Ramos (cell line): ENCODE results near the gene WDR7.

Experiments
- in situ Hi-C: fragments of 300-500 bp; cut with MboI; formaldehyde crosslinking; loops from one replicate; pipeline ENCODE4 v1.14.3; 2022; ENCODE audit warnings: low sequenced_read_pairs; ENCODE audit not compliant: unreplicated experiment

WDR7 gene

DNA sequence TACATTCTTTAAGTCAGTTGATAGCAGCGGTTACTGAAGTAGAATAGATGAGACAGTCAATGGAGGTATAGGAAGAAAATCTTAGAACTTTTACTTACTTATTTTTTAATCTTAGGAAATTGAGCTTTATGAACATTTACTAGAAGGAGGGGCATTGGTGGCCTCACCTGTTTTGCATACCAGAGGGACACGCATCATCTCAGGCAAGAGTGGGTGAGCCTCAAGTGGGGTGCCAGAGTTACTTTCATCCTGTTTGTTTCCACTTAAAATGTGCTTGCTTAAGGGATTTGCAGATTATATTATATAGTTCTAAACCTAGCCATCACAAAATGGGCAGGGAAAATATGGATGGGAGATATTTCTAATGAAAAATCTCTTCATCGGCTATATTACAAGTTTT lies 61.6 kb downstream of the WDR7 start:
- in situ Hi-C loops, result no loop called here

DNA sequence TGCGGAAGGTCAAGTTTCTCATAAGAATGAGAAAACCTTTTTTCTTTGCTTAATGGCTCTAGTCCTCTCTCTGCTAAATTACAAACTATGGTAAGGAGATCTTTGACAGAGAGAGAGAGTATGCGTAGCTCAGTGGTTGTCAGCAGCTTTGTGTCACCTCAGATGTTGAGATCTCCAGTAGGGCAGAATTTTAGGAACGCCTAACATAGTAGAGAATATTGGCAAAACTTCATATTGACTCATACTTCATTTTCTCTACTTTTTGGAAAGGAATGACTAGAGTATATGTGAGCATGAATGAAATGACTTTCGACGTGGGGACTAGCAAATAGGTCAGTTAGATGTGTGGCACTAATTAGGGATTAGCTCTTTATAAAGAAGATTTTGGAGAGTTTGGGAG lies 64.0 kb downstream of the WDR7 start:
- in situ Hi-C loops, result no loop called here

DNA sequence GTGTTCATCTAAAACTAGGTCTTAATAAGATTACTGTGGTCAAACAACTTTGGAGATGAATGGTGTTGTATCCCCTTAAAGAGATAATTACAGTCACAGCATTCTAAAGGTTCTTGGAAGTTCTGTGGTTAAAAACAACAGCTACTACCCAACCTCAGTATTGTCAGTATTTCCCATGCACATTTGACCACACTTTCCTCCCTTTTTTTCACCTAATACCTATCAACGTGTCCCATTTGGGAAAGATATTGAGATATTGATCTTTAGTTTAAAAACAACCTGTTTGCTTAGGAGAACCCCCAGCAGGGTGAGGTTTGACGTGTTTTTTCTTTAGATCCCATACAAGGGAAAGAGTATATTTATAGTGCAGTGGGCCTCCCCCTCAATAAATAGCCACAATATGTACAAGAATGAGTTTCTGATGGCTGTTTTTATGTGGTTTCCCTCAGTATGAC lies 65.6 kb downstream of the WDR7 start:
- in situ Hi-C loops, result no loop called here

DNA sequence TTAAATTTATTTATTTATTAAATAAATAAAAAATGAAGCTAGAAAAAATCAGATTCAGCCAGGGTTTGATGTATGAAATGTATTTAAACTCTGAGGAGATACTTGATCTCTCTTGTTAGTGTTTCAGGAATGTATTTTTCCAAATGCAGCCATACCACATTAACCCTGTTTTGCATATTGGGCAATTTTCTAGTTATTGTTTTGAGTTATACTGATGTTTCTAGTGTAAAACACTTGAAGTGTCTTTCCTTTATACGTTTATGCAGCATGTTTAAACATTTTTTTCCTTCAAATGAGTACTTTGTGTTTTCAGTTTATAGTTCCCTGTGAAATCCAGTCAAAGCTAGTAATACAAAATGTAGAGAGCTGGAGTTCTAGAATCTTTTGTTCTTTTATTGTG lies 69.9 kb downstream of the WDR7 start:
- in situ Hi-C loops, result loop anchor here (10.0 kb wide), 1 partner anchor 56 kb away; no protein-coding TSS in a partner anchor

DNA sequence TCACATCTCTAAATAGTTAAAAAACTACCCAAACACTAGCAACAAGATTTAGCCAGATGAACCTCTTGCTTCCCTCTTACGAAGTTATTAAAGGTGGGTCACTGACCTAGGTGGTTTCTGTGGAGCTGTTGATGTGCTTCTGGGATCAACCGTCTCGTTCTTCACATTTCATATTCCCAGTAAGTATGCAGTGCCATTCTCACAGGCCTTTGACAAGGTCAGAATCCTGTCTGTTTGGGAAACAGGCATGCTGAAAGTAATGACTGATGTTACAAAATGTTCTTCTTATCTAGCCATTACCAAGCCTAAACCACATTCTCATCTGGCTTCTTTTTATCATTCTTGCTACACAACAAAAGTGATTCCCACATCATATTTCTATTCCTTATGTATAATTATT lies 70.3 kb downstream of the WDR7 start:
- in situ Hi-C loops, result loop anchor here (10.0 kb wide), 1 partner anchor 57 kb away; no protein-coding TSS in a partner anchor

DNA sequence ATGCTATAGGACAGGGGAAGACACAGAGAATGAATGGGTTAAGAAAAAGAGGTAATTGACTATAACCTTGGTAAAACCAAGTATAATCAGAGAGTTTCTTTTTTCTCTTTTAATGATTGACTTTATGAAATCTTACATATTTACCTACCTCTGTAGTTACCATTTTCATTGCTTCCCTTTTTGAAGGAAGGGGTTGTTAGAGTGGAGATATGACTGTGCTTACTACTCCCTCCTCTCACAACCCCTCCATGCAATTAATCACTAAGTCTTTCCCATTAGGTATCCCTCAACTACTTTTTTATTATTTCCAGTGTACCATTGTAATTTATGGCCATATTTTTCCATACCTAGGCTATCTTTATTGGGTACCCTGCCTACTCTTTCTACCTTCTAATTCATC lies 71.4 kb downstream of the WDR7 start:
- in situ Hi-C loops, result loop anchor here (10.0 kb wide), 1 partner anchor 58 kb away; no protein-coding TSS in a partner anchor

DNA sequence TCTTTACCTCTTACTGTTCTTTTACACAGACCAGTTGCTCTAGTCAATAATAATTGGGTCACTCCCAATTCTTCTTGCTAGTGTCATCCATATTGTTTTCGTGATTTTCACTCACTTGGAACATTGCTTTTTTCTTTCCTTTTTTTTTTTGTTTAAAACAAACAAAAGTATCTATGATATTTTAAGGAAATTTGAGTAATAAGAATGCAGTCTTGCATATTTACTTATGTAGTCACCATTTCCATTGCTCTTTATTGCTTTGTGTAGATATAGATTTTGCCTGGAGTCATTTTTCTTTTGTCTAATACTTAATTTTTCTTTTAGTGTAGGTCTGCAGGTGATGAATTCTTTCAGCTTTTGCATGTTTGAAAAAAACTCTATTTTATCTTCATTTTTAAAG lies 71.9 kb downstream of the WDR7 start:
- in situ Hi-C loops, result loop anchor here (10.0 kb wide), 1 partner anchor 58 kb away; no protein-coding TSS in a partner anchor

DNA sequence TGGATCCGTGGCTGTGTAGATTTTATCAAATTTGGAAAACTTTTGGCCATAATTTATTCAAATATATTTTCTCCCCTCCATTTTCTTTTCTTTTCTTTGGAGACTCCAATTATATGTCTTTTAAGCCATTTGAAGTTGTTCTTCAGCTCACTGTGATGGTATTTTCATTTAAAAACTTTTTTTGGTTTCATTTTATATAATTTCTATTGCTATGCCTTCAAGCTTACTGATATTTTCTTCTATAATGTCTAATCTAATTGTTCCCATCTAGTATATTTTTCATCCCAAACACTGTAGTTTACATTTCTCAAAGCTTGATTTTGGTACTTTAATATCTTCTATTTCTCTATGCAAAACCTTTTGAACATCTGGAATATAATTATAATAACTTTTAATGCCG lies 72.5 kb downstream of the WDR7 start:
- in situ Hi-C loops, result loop anchor here (10.0 kb wide), 1 partner anchor 59 kb away; no protein-coding TSS in a partner anchor

DNA sequence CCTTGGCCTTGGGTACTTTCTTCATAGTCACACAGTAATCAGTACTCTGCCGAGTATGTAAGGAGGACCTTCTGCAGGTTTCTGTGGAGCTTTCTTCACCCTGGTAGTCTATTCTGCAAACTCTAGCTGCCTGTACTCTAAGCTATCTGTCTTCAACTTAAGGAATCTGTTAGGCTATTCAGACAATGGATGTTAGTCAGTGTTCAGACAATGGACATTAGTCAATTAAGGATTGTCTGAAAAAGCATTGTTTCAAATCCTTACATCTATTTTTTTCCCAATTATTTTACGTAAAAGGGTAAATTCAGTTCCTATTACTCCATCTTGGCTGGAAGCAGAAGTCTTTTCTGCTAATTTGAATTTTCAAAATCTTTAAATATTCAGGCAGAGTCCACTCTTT lies 75.7 kb downstream of the WDR7 start:
- in situ Hi-C loops, result loop anchor here (10.0 kb wide), 1 partner anchor 62 kb away; no protein-coding TSS in a partner anchor

DNA sequence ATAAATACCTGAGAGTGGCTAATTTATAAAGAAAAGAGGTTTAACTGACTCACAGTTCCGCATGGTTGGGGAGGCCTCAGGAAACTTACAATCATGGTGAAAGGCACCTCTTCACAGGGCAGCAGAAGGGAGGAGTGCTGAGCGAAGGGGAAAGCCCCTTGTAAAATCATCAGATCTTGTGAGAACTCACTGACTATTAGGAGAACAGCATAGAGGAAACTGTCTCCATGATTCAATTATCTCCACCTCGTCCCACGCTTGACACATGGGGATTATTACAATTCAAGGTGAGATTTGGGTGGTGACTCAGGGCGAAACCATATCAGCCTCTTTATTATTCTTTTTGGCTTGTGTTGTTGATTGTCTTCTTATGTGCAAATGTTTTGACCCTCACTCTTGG lies 76.2 kb downstream of the WDR7 start:
- in situ Hi-C loops, result loop anchor here (10.0 kb wide), 1 partner anchor 63 kb away; no protein-coding TSS in a partner anchor

DNA sequence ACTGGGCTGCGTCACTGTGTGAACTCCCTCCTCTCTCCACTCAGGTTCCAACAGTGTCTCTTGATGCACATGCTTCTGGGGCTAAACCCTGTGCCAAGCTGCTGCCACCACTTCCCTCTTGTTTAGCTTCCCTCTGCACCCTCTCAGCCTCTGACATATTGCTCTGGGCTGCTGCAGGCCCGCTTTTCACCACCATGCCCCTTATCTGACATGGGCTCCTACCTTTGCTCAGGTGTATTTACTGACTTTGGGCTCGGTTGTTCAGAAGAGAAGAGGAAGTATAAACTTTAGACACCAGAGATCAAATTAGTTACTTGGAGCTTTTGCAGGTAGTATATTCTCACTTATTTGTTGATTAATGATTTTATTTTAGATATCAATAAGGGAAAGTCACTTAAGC lies 77.6 kb downstream of the WDR7 start:
- in situ Hi-C loops, result loop anchor here (10.0 kb wide), 1 partner anchor 64 kb away; no protein-coding TSS in a partner anchor

DNA sequence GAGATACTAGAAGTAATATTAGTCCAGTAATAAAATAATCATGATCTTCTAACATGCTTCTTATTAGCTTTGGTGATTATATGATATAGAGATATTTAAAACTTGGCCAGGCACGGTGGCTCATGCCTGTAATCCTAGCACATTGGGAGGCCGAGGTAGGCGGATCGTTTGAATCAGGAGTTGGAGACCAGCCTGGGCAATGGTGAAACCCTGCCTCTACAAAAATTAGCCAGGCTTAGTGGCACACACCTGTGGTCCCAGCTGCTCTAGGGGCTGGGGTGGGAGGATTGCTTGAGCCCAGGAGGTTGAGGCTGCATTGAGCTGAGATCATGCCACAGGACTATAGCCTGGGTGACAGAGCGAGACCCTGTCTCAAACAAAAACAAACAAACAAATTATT lies 87.0 kb downstream of the WDR7 start:
- in situ Hi-C loops, result no loop called here

DNA sequence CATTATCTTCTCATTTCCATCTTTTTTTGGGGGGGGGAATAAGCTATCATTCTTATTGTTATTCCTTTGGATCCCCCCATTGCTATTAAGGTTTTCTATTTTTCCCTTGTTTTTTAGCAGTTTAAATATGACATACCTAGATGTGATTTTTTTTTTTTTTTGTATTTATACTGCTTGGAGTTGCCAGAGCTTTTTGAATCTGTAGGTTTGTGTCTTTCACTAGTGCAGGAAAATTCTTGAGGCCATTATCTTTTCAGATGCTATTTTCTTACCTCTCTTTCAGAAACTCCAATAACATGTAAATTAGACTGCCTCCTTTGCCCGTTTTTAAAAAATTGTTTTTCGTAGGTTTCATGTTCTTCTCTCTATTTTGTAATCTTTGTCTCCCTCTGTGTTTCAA lies 88.6 kb downstream of the WDR7 start:
- in situ Hi-C loops, result no loop called here

DNA sequence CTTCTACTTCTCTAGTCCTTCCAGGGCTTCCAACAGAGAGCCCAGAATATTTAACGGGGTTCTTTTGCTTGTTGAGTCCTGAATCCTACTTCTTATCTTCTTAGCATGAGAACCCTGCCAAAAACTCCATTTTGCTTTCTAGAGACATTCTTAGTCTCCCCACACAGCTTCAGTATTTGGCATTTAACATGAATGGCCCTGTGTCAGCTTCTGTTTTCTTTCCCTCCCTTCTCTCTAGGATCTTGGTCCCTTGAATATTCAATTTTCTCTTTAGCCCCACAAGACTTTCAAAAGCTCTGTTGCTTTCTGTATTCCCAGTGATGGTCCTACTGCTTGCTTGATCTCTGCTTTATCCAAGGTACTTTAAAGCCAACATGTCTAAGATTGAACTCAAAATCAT lies 89.5 kb downstream of the WDR7 start:
- in situ Hi-C loops, result no loop called here

DNA sequence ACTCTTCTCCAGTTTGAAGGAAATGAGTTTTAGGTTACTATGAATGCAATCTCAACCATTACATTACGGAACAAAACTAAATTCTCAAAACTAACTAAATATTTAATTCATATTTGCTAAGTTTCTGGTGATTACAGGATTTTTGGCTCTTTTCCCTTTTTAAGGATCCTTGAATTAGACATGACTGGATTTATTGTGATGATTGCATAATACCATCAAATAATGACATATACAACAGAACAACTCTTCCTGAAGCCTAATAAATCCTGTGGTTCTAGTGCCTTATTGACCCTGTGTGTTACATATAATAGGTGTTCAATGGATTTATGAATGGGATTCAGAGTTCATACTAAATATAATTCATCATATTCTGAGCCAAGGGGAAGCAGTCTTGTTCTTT lies 90.5 kb downstream of the WDR7 start:
- in situ Hi-C loops, result no loop called here

DNA sequence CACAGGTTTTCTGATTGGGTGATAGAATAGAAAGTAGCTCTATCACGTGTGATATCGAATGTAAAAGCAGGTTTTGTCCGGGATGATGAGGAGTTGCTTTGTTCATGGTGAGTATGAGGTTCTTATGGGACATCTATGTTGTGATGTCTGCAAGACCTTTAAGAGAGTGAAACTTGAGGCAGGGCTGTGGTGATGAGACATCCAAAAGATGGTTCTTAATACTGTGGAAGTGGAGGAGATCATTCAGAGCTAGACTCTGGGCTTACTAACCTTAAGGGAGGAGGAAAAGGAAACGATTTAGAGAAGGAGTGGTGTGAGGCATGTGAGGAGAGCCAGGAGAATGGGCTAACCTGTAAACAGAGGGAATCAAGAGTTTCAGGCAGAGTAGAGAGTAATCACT lies 92.0 kb downstream of the WDR7 start:
- in situ Hi-C loops, result no loop called here

DNA sequence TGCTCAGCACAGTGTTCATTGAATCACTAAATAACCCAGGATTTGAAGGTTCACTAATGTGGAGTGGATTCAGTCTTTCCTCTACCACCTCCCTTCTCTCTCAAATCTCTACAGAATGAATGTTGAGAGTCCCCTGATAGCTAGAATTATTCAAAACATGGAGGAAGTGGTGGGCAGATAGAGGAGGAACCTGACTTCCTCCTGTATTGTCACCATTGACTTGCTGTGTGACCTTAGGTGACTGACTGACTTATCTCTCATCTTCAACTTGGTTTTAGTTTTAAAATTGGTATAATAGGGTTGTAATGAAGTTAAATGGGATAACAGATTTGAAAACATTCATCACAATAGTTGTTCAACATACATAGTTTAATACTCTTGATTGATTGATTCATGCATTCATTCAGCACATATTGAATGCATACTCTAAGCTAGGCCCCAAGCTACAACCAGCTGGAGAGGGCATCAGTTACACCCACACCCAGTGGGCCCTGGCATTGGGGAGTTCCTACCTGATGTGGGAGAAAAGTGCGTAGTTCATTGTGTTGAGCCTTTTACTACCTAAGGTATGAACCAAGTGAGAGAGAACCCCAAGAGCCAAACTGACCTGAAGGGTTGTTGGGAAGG lies 96.0 kb downstream of the WDR7 start:
- in situ Hi-C loops, result no loop called here

DNA sequence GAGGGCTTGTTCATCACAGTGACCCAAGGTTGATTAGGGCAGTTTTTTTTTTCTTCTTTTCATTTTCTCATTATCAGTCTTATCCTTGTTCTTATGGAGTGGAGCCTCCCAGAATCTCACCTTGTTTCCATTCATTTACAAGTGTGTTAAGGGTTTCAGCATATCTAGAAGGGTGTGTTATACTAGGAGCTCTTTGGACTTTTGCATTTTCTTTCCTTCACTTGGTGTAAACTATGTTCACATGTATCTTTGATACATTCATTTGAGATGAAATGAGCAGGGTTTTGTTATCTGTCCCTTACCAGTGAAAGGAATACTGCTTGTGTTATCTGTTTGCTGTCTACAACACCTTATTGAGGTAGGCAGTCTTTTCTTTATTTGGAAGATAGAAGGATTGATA lies 96.7 kb downstream of the WDR7 start:
- in situ Hi-C loops, result no loop called here

DNA sequence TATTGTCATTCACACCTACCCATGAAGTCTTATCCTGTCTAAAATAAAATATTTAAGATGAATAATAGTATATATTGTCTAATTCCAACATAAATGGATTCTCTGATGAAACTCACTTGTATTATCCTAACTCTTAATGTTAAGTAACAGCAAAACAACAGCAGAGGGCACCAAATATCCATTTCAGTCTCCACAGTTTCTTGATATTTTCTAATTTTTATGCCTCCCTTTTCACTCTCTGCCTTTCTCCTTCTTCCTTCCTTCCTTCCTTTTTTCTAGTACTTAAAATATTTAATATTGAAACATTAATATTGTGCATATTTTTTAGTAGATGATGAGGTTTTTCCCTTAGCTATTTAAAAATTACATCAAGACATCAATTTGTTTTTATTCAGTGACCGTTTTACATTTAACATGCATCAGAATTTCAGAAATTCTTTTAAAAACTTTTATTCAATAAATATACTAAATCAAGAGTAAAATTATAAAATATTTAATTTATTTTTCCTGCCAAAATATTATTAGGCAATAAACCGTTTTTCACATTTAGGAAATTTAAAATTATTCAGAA lies 97.6 kb downstream of the WDR7 start:
- in situ Hi-C loops, result no loop called here

DNA sequence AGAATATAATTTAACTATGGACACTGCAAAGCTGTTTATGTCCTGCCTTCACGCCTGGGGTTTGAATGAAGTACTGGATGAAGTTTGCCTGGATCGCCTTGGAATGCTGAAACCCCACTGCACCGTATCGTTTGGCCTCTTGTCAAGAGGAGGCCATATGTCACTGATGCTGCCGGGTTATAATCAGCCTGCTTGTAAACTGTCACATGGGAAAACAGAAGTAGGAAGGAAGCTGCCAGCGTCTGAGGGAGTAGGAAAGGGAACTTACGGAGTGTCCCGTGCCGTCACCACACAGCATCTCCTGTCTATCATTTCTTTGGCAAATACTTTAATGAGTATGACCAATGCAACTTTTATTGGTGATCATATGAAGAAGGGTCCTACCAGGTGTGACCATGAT lies 105.8 kb downstream of the WDR7 start:
- in situ Hi-C loops, result no loop called here

DNA sequence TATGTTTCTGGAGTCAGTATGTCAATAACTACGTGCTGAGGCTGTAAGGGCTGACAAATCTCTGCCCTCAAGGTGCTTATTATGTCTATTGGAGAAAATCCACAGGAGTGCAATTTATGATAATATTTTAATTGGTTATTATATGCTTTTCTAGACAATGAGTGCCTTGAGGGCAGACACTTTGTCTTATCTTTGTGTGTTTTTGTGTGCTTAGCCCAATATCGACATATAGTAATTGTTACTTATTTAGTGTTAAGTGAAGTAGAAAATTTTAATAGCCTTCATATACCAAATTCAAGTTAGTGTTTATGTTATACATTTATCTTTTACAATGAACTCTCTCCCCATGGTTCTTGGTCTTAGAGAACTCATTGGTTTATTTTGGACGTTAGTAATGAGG lies 118.9 kb downstream of the WDR7 start:
- in situ Hi-C loops, result no loop called here

DNA sequence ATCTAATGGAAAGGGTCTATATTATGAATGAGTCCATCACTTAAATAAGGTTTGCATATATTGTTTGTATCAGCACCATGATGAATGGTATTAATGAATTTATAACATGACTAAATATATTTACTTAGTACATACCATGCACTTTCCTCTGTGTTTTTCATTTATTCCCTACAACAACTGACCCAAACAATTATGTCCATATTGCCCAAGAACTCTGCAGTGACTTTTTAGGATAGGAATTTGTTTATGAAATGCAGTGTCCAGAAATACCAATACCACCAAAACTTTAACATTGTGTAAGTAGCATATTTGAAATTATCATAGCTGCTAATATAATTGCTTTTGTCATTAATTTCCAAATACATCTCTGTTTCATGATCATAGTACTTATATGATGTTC lies 119.7 kb downstream of the WDR7 start:
- in situ Hi-C loops, result no loop called here
